ENCODE results near the gene LAD1.

GRCh38 chr1:201447903-201448871 lies 49.1 kb upstream of the LAD1 start:
- TF ChIP-seq, protein P1, sequence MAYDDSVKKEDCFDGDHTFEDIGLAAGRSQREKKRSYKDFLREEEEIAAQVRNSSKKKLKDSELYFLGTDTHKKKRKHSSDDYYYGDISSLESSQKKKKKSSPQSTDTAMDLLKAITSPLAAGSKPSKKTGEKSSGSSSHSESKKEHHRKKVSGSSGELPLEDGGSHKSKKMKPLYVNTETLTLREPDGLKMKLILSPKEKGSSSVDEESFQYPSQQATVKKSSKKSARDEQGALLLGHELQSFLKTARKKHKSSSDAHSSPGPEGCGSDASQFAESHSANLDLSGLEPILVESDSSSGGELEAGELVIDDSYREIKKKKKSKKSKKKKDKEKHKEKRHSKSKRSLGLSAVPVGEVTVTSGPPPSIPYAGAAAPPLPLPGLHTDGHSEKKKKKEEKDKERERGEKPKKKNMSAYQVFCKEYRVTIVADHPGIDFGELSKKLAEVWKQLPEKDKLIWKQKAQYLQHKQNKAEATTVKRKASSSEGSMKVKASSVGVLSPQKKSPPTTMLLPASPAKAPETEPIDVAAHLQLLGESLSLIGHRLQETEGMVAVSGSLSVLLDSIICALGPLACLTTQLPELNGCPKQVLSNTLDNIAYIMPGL (CRISPR knock-in tag; IDR thresholded peaks at IDR 0.05; ENCODE audit: borderline replicate concordance): no peak
- no peak for TF ChIP-seq PBX3 (IDR thresholded peaks at IDR 0.05)
- TF ChIP-seq, protein P2, sequence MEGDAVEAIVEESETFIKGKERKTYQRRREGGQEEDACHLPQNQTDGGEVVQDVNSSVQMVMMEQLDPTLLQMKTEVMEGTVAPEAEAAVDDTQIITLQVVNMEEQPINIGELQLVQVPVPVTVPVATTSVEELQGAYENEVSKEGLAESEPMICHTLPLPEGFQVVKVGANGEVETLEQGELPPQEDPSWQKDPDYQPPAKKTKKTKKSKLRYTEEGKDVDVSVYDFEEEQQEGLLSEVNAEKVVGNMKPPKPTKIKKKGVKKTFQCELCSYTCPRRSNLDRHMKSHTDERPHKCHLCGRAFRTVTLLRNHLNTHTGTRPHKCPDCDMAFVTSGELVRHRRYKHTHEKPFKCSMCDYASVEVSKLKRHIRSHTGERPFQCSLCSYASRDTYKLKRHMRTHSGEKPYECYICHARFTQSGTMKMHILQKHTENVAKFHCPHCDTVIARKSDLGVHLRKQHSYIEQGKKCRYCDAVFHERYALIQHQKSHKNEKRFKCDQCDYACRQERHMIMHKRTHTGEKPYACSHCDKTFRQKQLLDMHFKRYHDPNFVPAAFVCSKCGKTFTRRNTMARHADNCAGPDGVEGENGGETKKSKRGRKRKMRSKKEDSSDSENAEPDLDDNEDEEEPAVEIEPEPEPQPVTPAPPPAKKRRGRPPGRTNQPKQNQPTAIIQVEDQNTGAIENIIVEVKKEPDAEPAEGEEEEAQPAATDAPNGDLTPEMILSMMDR (IDR thresholded peaks at IDR 0.05): peak; percentile 90
- TF ChIP-seq ZSCAN20 (CRISPR knock-in tag; IDR thresholded peaks at IDR 0.05): no peak

Data from A549 (cell line).